Activated CD8-positive, alpha-beta memory T cell treated with anti-CD3 and anti-CD28 coated beads for 36 hours (primary cell): ENCODE measurements around the gene TMEM182. TPM values are rescaled to one million over a fixed set of nuclear protein-coding genes. Genes with fewer than 3 reads are reported as not detected.

ENCODE experiments used
- CTCF ChIA-PET: fragments of 350-600 bp; sonication (Branson Sonifier 250); formaldehyde crosslinking; loops from one replicate; lab custom pipeline; 2021; ENCODE audit warnings: antibody characterized with exemption; lab: Charles Lee
- POLR2A ChIA-PET: fragments of 350-600 bp; sonication (Branson Sonifier 250); formaldehyde crosslinking; loops from one replicate; lab custom pipeline; 2021; ENCODE audit warnings: antibody characterized with exemption; lab: Charles Lee
- total RNA-seq, 2 experiments: library from RNA; stranded (reverse); gene quantifications; one replicate each; pipeline ENCODE4 v1.2.3, GENCODE V29; 2021

The TMEM182 gene
- total RNA-seq, 2 experiments from 2014 or later: 4.0 to 4.7 TPM

- POLR2A ChIA-PET: no interaction called here
- CTCF ChIA-PET: no interaction called here
Measured at GRCh38 chr2:102758439-102758838, 3.4 kb upstream of the TMEM182 start.

- ChIA-PET CTCF (no interaction called here), POLR2A (no interaction called here)
Measured at GRCh38 chr2:102764083-102764482, 2.3 kb downstream of the TMEM182 start.

GRCh38 chr2:102765061-102765460, 3.2 kb downstream of the TMEM182 start:
- ChIA-PET CTCF (no interaction called here), POLR2A (no interaction called here)

GRCh38 chr2:102768253-102768652, 6.4 kb downstream of the TMEM182 start:
- ChIA-PET CTCF (no interaction called here), POLR2A (no interaction called here)

- ChIA-PET CTCF (no interaction called here), POLR2A (no interaction called here)
Measured at GRCh38 chr2:102768892-102769291, 7.1 kb downstream of the TMEM182 start.

- ChIA-PET CTCF (no interaction called here), POLR2A (no interaction called here)
Measured at GRCh38 chr2:102770506-102770905, 8.7 kb downstream of the TMEM182 start.

GRCh38 chr2:102771114-102771513, 9.3 kb downstream of the TMEM182 start:
- ChIA-PET POLR2A (no interaction called here), CTCF (no interaction called here)

- CTCF ChIA-PET: interaction anchor here (1.4 kb wide), 1 partner anchor 19 kb away, joined by 4 read pairs; no protein-coding TSS in a partner anchor
- POLR2A ChIA-PET: no interaction called here
Measured at GRCh38 chr2:102772659-102773058, 10.8 kb downstream of the TMEM182 start.

- ChIA-PET CTCF (interaction anchor here (1.4 kb wide), 1 partner anchor 20 kb away, joined by 4 read pairs; no protein-coding TSS in a partner anchor), POLR2A (no interaction called here)
Measured at GRCh38 chr2:102773149-102773705, 11.4 kb downstream of the TMEM182 start.

GRCh38 chr2:102778260-102778659, 16.4 kb downstream of the TMEM182 start:
- ChIA-PET CTCF (no interaction called here), POLR2A (no interaction called here)

GRCh38 chr2:102780467-102780866, 18.6 kb downstream of the TMEM182 start:
- CTCF ChIA-PET: no interaction called here
- POLR2A ChIA-PET: no interaction called here

GRCh38 chr2:102782187-102782586, 20.4 kb downstream of the TMEM182 start:
- POLR2A ChIA-PET: no interaction called here
- CTCF ChIA-PET: no interaction called here

GRCh38 chr2:102782933-102783332, 21.1 kb downstream of the TMEM182 start:
- ChIA-PET CTCF (no interaction called here), POLR2A (no interaction called here)

GRCh38 chr2:102783506-102784183, 21.8 kb downstream of the TMEM182 start:
- CTCF ChIA-PET: no interaction called here
- POLR2A ChIA-PET: no interaction called here

- CTCF ChIA-PET: no interaction called here
- POLR2A ChIA-PET: no interaction called here
Measured at GRCh38 chr2:102784940-102785339, 23.1 kb downstream of the TMEM182 start.

GRCh38 chr2:102788216-102788884, 26.5 kb downstream of the TMEM182 start:
- CTCF ChIA-PET: no interaction called here
- POLR2A ChIA-PET: no interaction called here

GRCh38 chr2:102788885-102789260, 27.0 kb downstream of the TMEM182 start:
- POLR2A ChIA-PET: no interaction called here

GRCh38 chr2:102789349-102790090, 27.7 kb downstream of the TMEM182 start:
- ChIA-PET POLR2A (no interaction called here), CTCF (no interaction called here)

More at GRCh38 chr2:102788885-102789260, 27.0 kb downstream of the TMEM182 start:
- CTCF ChIA-PET: no interaction called here

GRCh38 chr2:102790091-102790455, 28.2 kb downstream of the TMEM182 start:
- CTCF ChIA-PET: no interaction called here

GRCh38 chr2:102792568-102793208, 30.9 kb downstream of the TMEM182 start:
- ChIA-PET CTCF (no interaction called here), POLR2A (no interaction called here)

More at GRCh38 chr2:102790091-102790455, 28.2 kb downstream of the TMEM182 start:
- POLR2A ChIA-PET: no interaction called here
